Measurements from ENCODE around the gene GRIN2C. TPM values are rescaled to one million over a fixed set of nuclear protein-coding genes. Genes with fewer than 3 reads are reported as not detected.
A peak's percentile ranks its signal among the peaks of the same experiment; 100 is the strongest.

The GRIN2C gene
- total RNA-seq, 1 experiment from 2014 or later: not detected

GRCh38 chr17:74851612-74852236, 8.0 kb downstream of the GRIN2C start:
- Histone ChIP-seq H3K27ac (no peak overlapping the region), H3K9me3 (replicated peaks) (no peaks in the 10 kb centered on the region), H3K27me3 (peaks cover 19% of the 10 kb centered on the region), H3K4me1 (no peaks in the 10 kb centered on the region; the same call in 1 of the 2 replicates), H3K36me3 (no peaks in the 10 kb centered on the region), H3K4me3 (no peak overlapping the region)
- no peak for DNase-seq

- H3K27me3 ChIP-seq: peaks cover 19% of the 10 kb centered on the region
- H3K27ac ChIP-seq: no peak overlapping the region
- H3K9me3 ChIP-seq (replicated peaks): no peaks in the 10 kb centered on the region
- no peak overlapping the region for H3K4me3 ChIP-seq
- no peaks in the 10 kb centered on the region for H3K4me1 ChIP-seq
- no peaks in the 10 kb centered on the region for H3K36me3 ChIP-seq
- no peak for DNase-seq
These were observed 8.8 kb downstream of the GRIN2C start for GRCh38 chr17:74850914-74851313.

DNA sequence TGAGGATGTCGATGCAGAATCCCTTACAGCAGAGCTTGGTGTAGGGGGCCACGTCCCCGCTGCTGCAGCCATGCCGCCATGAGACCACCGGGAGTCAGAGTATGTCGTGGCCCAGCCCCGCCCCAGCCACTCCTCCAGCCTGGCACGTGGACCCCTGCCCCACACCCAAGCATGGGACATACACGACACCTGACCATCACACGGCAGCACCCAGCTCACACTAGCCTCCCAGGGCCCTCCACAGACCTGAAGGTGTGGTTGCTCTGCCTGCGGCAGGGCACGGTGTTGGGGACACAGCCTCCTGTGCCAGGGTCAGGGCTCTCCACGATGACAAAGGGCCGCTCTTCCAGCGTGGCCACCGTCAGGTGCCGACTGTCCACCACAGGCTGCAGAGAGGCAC, 9.4 kb downstream of the GRIN2C start:
- no peak for DNase-seq
- Histone ChIP-seq H3K27me3 (peaks cover 13% of the 10 kb centered on the region), H3K27ac (no peak overlapping the region), H3K4me1 (no peaks in the 10 kb centered on the region), H3K9me3 (replicated peaks) (no peaks in the 10 kb centered on the region), H3K36me3 (no peaks in the 10 kb centered on the region), H3K4me3 (no peak overlapping the region)

- Histone ChIP-seq H3K4me1 (no peaks in the 10 kb centered on the region), H3K9me3 (replicated peaks) (no peaks in the 10 kb centered on the region), H3K27me3 (peaks cover 10% of the 10 kb centered on the region), H3K36me3 (no peaks in the 10 kb centered on the region), H3K27ac (no peak overlapping the region), H3K4me3 (no peak overlapping the region)
- DNase-seq: no peak
These were observed 10.9 kb downstream of the GRIN2C start for GRCh38 chr17:74848656-74849399.

DNA sequence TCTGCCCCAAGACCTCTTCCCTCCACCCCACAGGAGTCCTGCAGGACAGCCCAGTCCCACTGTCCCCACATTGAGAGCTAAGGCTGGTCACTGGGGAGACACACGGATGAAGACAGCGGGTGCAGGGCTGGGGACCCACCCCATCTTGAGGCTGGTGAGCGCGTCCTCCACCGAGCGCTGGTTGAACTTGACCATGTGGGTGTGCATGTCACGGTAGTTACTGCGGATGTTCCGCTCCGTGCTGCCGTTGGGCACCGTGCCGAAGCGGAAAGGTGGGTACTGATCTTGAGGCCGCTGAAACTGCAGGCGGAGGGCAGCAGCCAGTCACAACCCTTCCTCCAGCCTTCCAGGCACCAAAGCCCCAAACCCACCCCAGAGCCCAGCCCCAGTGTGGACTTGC, 13.1 kb downstream of the GRIN2C start:
- Histone ChIP-seq H3K4me3 (no peak overlapping the region), H3K9me3 (replicated peaks) (no peaks in the 10 kb centered on the region), H3K4me1 (peaks cover 3% of the 10 kb centered on the region; the same call in 1 of the 2 replicates), H3K27me3 (no peaks in the 10 kb centered on the region), H3K36me3 (no peaks in the 10 kb centered on the region), H3K27ac (no peak overlapping the region)
- DNase-seq: no peak

GRCh38 chr17:74843352-74843627, 16.4 kb downstream of the GRIN2C start:
- no peak overlapping the region for H3K27ac ChIP-seq
- no peaks in the 10 kb centered on the region for H3K27me3 ChIP-seq
- DNase-seq: no peak
- no peaks in the 10 kb centered on the region for H3K9me3 ChIP-seq (replicated peaks)
- H3K4me1 ChIP-seq: peaks cover 12% of the 10 kb centered on the region; the same call in 1 of the 2 replicates
- no peak overlapping the region for H3K4me3 ChIP-seq
- H3K36me3 ChIP-seq: no peaks in the 10 kb centered on the region

GRCh38 chr17:74842599-74843351, 16.9 kb downstream of the GRIN2C start:
- Histone ChIP-seq H3K36me3 (no peaks in the 10 kb centered on the region), H3K27me3 (no peaks in the 10 kb centered on the region), H3K27ac (no peak overlapping the region), H3K9me3 (replicated peaks) (no peaks in the 10 kb centered on the region), H3K4me3 (peak overlapping the region; percentile 44), H3K4me1 (peaks cover 12% of the 10 kb centered on the region; the same call in 1 of the 2 replicates)
- peak; percentile 70 for DNase-seq

GRCh38 chr17:74842146-74842598, 17.5 kb downstream of the GRIN2C start:
- Histone ChIP-seq H3K4me1 (peaks cover 12% of the 10 kb centered on the region; the same call in 1 of the 2 replicates), H3K4me3 (peak overlapping the region; percentile 44), H3K9me3 (replicated peaks) (no peaks in the 10 kb centered on the region), H3K36me3 (no peaks in the 10 kb centered on the region), H3K27ac (no peak overlapping the region), H3K27me3 (no peaks in the 10 kb centered on the region)
- peak in 1 of 2 experiments; percentile 26 for DNase-seq

DNA sequence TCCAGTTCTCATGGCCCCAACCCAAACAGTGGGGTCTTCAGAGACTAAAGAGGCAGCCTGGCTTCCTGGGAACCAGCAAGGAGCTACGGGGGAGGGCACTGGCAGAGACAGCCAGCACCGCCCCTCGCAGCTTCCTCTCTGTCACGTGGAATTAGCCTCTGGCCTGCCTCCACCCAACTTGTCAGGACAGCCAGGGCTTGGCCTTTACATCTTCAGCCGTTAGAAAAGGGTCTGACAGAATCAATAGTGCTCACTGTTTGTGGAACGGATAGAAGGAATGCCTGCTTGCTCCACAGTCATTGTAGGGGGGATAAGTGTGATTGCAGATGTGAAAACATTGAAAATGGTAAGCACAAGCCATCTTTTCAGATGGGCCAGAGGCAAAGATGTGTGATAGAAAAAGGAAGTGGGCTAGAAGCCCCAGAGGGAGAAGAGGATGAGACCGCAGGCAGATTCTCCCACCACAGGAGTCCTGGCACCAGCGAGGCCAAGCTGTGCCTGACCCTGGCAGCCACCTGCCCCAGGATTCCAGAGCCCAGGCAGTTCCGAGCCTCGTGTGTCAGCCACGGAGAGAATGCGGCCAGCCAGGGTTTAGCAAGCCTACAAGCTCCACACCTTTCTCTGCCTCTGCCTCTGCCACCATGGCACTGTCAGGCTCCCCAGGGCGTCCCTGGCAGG, 18.6 kb downstream of the GRIN2C start:
- H3K36me3 ChIP-seq: no peaks in the 10 kb centered on the region
- no peaks in the 10 kb centered on the region for H3K27me3 ChIP-seq
- peaks cover 12% of the 10 kb centered on the region; the same call in 1 of the 2 replicates for H3K4me1 ChIP-seq
- peak in 1 of 2 experiments; percentile 45 for DNase-seq
- H3K9me3 ChIP-seq (replicated peaks): no peaks in the 10 kb centered on the region
- no peak overlapping the region for H3K27ac ChIP-seq
- H3K4me3 ChIP-seq: no peak overlapping the region

DNA sequence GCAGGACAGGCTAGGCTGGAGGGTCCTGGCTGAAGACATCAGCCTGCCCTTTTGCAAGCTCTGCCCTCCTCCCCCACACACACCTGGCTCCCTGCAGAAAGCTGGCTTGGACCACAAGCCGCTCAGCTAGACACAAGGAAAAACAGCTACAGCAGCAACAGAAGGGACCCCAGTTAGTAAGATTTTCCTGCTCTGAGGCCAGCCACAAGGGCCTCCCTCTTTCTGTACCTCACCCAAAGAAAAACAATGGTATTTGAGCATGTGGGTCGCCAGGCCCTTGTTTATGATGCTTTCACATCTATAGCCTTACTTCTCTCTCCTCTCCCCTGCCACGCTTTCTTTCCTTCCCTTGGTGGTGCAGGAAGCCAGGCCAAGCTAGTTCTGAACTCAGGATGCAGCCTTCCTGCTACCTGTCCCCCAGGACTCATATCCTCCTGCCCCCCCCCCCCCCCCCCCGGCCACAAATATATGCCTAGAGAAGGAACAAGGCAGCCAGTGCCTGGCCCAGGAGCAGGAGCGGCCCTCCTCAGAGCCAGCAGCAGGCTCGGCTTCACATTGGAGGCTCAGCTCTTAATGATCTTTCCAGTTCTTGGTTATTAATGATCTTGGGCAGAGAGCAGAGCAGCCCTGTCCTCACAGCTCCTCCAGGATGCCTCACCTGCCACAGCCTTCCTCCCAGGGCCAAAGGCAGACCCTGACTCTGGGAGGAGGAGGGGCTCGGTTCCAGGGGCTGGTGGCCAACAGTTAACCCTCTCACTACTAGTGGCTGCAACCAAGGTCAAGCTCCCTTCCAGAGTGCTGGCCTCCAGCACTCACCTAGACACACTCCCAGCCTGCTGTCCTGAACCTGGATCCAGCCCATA, 19.5 kb downstream of the GRIN2C start:
- Histone ChIP-seq H3K4me1 (peaks cover 12% of the 10 kb centered on the region; the same call in 1 of the 2 replicates), H3K36me3 (no peaks in the 10 kb centered on the region), H3K27me3 (no peaks in the 10 kb centered on the region), H3K9me3 (replicated peaks) (no peaks in the 10 kb centered on the region), H3K4me3 (no peak overlapping the region), H3K27ac (no peak overlapping the region)
- no peak for DNase-seq

GRCh38 chr17:74838274-74838673, 21.4 kb downstream of the GRIN2C start:
- peaks cover 12% of the 10 kb centered on the region; the same call in 1 of the 2 replicates for H3K4me1 ChIP-seq
- H3K36me3 ChIP-seq: no peaks in the 10 kb centered on the region
- no peaks in the 10 kb centered on the region for H3K27me3 ChIP-seq
- H3K4me3 ChIP-seq: no peak overlapping the region
- no peaks in the 10 kb centered on the region for H3K9me3 ChIP-seq (replicated peaks)
- H3K27ac ChIP-seq: no peak overlapping the region
- no peak for DNase-seq

DNA sequence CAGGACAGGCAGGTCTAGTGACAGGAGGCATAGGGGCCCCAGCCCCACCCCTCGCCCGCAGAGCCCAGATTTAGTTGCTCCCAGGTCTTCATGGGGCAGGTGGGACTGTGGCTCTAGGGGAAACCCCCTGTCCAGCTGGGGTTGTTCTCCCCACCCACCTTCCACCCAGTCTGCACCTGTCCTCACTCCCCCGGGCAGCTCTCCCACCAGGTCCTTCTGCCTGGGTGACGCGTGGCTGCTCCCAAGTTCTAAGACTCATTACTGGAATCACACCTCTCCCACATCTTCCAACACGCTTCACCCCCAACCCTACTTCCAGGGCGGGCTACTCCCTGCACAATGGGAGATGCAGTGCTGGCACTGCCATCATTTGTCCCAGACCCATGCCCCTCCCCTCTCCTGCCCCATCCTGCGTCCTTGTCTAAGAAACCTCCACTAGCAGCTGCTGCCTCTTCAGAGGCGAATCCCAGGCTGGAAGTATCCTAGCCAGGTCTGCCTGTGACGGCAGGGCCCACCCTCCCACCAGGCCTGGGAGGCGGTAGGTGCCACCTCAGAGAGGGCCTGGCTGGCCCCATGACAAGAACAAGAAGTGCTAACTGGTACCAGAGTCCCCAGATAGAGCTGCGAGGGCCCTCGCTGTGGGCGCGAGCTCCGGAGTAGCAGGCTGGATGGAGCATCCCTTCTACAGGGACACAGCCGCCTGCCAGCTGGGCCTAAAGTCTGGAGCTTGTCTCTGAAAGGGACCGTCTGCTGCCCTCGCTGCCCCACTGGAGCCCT, 22.8 kb downstream of the GRIN2C start:
- DNase-seq: no peak
- no peaks in the 10 kb centered on the region for H3K27me3 ChIP-seq
- no peaks in the 10 kb centered on the region for H3K36me3 ChIP-seq
- no peaks in the 10 kb centered on the region for H3K9me3 ChIP-seq (replicated peaks)
- H3K4me3 ChIP-seq: no peak overlapping the region
- no peak overlapping the region for H3K27ac ChIP-seq
- H3K4me1 ChIP-seq: peaks cover 9% of the 10 kb centered on the region; the same call in 1 of the 2 replicates

GRCh38 chr17:74836191-74836590, 23.5 kb downstream of the GRIN2C start:
- Histone ChIP-seq H3K27ac (no peak overlapping the region), H3K4me3 (no peak overlapping the region), H3K36me3 (no peaks in the 10 kb centered on the region), H3K27me3 (no peaks in the 10 kb centered on the region), H3K4me1 (peaks cover 8% of the 10 kb centered on the region; the same call in 1 of the 2 replicates), H3K9me3 (replicated peaks) (no peaks in the 10 kb centered on the region)
- DNase-seq: no peak

Measured in SJCRH30 (cell line).